CD4-positive, alpha-beta T cell (primary cell): Measurements from ENCODE around the gene ADGRD2. TPM values are rescaled to one million over a fixed set of nuclear protein-coding genes. Genes with fewer than 3 reads are reported as not detected.

Source experiments
- ATAC-seq: fragments of 200-7000 bp; cut with Tn5 transposase; one replicate; pipeline ENCODE4 v1.10.0; 2022; ENCODE audit warnings: mild to moderate bottlenecking; ENCODE audit not compliant: poor library complexity
- CTCF ChIA-PET: fragments of 350-600 bp; sonication (Branson Sonifier 250); formaldehyde crosslinking; loops from one replicate; lab custom pipeline; 2021; ENCODE audit warnings: antibody characterized with exemption, inconsistent platforms; lab: Charles Lee
- POLR2A ChIA-PET: fragments of 350-600 bp; sonication (Branson Sonifier 250); formaldehyde crosslinking; loops from one replicate; lab custom pipeline; 2021; ENCODE audit warnings: antibody characterized with exemption, inconsistent platforms; lab: Charles Lee
- DNase-seq, 14 experiments: peaks; one replicate each; pipeline ENCODE4 v3.0.0-alpha.2; 2013 to 2020; ENCODE audit warnings: mixed read lengths in 2 of 14
- H3K27ac ChIP-seq, 2 donors: one replicate each; pipeline versions ENCODE4 v1.5.1 to v1.7.0; 2013; ENCODE audit warnings: low read length in 2 of 2, low read depth in 1 of 2, mild to moderate bottlenecking in 1 of 2
- H3K27me3 ChIP-seq, 2 experiments: 1 replicate in 1 of 2; 2 replicates in 1 of 2; pipeline versions ENCODE4 v1.6.1 to v1.7.0; 2013; ENCODE audit warnings: low read length in 2 of 2, control low read depth in 1 of 2, mild to moderate bottlenecking in 1 of 2, moderate library complexity in 1 of 2; ENCODE audit not compliant: insufficient read depth in 2 of 2, control insufficient read depth in 1 of 2
- H3K36me3 ChIP-seq: one replicate; pipeline ENCODE4 v1.6.1; 2013; ENCODE audit warnings: low read length, control low read depth; ENCODE audit not compliant: insufficient read depth
- H3K4me1 ChIP-seq: one replicate; pipeline ENCODE4 v1.6.1; 2013; ENCODE audit warnings: low read length, control low read depth; ENCODE audit not compliant: insufficient read depth
- H3K4me3 ChIP-seq: one replicate; pipeline ENCODE4 v1.5.1; 2013; ENCODE audit warnings: mild to moderate bottlenecking, low read length, moderate library complexity
- H3K9me3 ChIP-seq, 2 experiments: 1 replicate in 1 of 2; 2 replicates in 1 of 2; pipeline versions ENCODE4 v1.6.1 to v1.7.0; 2013; ENCODE audit warnings: low read length in 2 of 2, mild to moderate bottlenecking in 2 of 2, control low read depth in 1 of 2, moderate library complexity in 1 of 2; ENCODE audit not compliant: control insufficient read depth in 1 of 2, insufficient read depth in 1 of 2
- H3K27ac Mint-ChIP-seq: one replicate; pipeline ENCODE4 v1.8.0; 2020; ENCODE audit warnings: mixed read lengths
- H3K27me3 Mint-ChIP-seq: one replicate; pipeline ENCODE4 v1.8.0; 2021; ENCODE audit warnings: mixed read lengths
- H3K36me3 Mint-ChIP-seq: one replicate; pipeline ENCODE4 v1.8.0; 2021; ENCODE audit warnings: low read depth, mixed read lengths
- H3K4me1 Mint-ChIP-seq: one replicate; pipeline ENCODE4 v1.8.0; 2021; ENCODE audit warnings: low read depth, mixed read lengths
- H3K4me3 Mint-ChIP-seq: one replicate; pipeline ENCODE4 v1.8.0; 2020; ENCODE audit warnings: mild to moderate bottlenecking, mixed read lengths
- H3K9me3 Mint-ChIP-seq: one replicate; pipeline ENCODE4 v1.8.0; 2020; ENCODE audit warnings: mixed read lengths
- CTCF ChIP-seq: fragments of 200-600 bp; IDR thresholded peaks from one replicate; pipeline ENCODE4 v1.8.0; 2022; ENCODE audit warnings: antibody characterized with exemption, mild to moderate bottlenecking
- intact Hi-C, 2 experiments: fragments of 100-400 bp; cut with DNase I in 1 of 2; cut with micrococcal nuclease in 1 of 2; formaldehyde crosslinking; loops; one replicate each; pipeline versions ENCODE4 v1.15.1 to v1.9.0; 2023 to 2025; cut with DNase I, micrococcal nuclease
- total RNA-seq, 174 experiments: library from RNA in 2 of 174; stranded (reverse) in 2 of 174; gene quantifications; one replicate each; pipeline ENCODE4 v1.2.3 and lab custom pipeline; 2021 to 2026

ADGRD2 gene
- total RNA-seq, 2 experiments from 2014 or later = not detected

DNA sequence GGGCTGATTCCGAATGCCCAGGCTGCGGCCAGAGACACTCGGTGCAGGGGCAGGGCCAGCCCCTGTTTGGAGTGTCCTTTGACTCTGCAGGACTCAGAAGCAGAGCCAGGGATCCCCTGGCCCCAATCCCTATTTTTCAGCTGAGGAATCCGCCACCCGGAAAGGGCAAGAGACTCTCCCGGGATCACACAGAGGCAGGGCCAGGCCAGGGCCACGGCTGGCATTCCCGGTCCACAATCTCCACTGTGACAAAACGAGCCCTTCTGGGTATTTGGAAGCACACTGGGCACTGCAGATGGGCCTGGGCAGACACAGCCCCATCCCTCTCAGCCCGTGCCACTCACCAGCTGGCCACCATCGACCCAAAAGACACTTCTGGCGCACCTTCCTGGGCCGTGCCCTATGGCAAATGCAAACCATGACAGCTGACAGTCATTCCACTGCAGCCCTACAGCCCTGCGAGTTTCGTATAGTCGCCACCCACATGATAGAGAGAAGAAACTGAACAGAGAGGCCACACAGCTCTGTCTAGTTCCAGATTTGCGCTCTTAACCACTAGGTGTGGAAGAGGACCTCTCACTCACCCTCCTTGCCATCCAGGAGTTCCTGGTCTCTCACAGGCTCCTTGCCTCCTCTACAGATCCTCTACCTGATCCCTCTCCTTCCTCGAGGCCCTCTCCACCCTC, 43.7 kb downstream of the ADGRD2 start:
- peaks cover 10% of the 10 kb centered on the region for H3K4me1 Mint-ChIP-seq
- Histone ChIP-seq H3K4me3 (no peak overlapping the region), H3K27me3 (peaks cover 0 to 2% of the 10 kb centered on the region in 2 experiments), H3K36me3 (no peaks in the 10 kb centered on the region), H3K9me3 (no peaks in the 10 kb centered on the region), H3K4me1 (peaks cover 16% of the 10 kb centered on the region), H3K27ac (no peak overlapping the region)
- ATAC-seq (no peak), DNase-seq (no peak)
- ChIA-PET POLR2A (no interaction called here), CTCF (no interaction called here)
- intact Hi-C loops = no loop called here
- H3K27me3 Mint-ChIP-seq = no peaks in the 10 kb centered on the region
- no peaks in the 10 kb centered on the region for H3K9me3 Mint-ChIP-seq
- no peaks in the 10 kb centered on the region for H3K36me3 Mint-ChIP-seq
- no peak overlapping the region for H3K4me3 Mint-ChIP-seq
- no peak for TF ChIP-seq CTCF
- H3K27ac Mint-ChIP-seq = no peak overlapping the region

DNA sequence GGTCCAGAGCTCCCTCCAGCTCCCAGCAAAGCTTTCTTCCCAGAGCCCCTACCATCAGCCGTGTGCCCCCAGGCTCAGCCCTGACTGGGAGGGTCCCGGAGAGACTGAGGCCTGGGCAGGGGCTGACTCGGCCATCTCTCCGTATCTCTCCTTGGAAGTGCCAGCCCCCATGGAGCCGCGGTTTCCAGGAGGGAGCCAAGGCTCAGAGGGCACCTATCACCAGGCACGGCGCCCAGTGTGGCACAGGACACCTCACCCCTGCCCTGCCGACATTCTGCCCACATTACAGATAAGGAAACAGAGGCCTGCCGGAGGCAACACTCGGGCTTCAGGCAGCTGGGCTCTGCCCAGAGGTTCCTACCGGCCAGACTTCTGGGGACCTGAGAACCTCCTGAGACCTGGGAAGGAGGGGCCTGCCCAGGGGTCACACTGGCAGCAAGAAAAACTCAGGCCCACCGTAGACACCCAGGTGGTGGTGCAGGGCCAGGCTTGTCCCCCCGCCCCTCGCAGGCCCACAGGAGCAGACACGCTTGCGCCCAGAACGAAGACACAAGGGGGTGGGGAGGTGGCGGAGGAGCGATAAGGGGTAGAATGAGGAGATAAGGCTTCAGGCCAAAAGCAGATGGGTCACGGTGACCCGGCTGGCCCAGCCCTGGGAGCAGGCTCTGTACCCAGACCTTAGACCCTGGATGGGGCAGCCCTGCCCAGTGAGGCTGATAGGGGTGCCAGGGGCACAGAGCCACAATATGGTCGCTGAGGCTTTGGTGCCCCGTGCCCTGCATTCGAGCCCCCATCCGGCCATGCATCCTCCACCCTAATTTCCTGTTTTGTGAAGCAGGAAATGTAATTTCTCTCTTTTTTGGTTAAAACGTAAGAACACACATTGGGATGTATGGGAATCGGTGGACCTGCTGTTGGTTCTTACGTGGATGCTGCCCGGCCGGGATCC, 45.1 kb downstream of the ADGRD2 start:
- ChIA-PET CTCF (no interaction called here), POLR2A (no interaction called here)
- no peaks in the 10 kb centered on the region for H3K36me3 ChIP-seq
- Mint-ChIP-seq H3K9me3 (no peaks in the 10 kb centered on the region), H3K27me3 (peaks cover 5% of the 10 kb centered on the region), H3K27ac (peak overlapping the region; percentile 67), H3K36me3 (no peaks in the 10 kb centered on the region), H3K4me3 (peak overlapping the region; percentile 68), H3K4me1 (peaks cover 10% of the 10 kb centered on the region)
- intact Hi-C loops = no loop called here
- no peak overlapping the region for H3K27ac ChIP-seq
- no peak overlapping the region for H3K4me3 ChIP-seq
- ATAC-seq (no peak), DNase-seq (no peak)
- no peak for TF ChIP-seq CTCF
- peaks cover 16% of the 10 kb centered on the region for H3K4me1 ChIP-seq
- H3K27me3 ChIP-seq = peaks cover 0 to 2% of the 10 kb centered on the region in 2 experiments
- H3K9me3 ChIP-seq = no peaks in the 10 kb centered on the region

GRCh38 chr9:124496075-124496449, 45.8 kb downstream of the ADGRD2 start:
- DNase-seq (peak in 1 of 14 experiments; percentile 12), ATAC-seq (no peak)
- peaks cover 0 to 2% of the 10 kb centered on the region in 2 experiments for H3K27me3 ChIP-seq
- no peaks in the 10 kb centered on the region for H3K9me3 Mint-ChIP-seq
- POLR2A ChIA-PET = no interaction called here
- CTCF ChIA-PET = no interaction called here
- no peak for TF ChIP-seq CTCF
- H3K4me3 ChIP-seq = no peak overlapping the region
- H3K4me1 Mint-ChIP-seq = peaks cover 10% of the 10 kb centered on the region
- H3K36me3 Mint-ChIP-seq = no peaks in the 10 kb centered on the region
- H3K4me1 ChIP-seq = peaks cover 16% of the 10 kb centered on the region
- H3K27ac ChIP-seq = no peak overlapping the region
- peaks cover 11% of the 10 kb centered on the region for H3K27me3 Mint-ChIP-seq
- H3K36me3 ChIP-seq = no peaks in the 10 kb centered on the region
- H3K4me3 Mint-ChIP-seq = peak overlapping the region; percentile 68
- no peaks in the 10 kb centered on the region for H3K9me3 ChIP-seq
- intact Hi-C loops = no loop called here
- peak overlapping the region; percentile 67 for H3K27ac Mint-ChIP-seq
